Calu3 (cell line): ENCODE measurements around the gene UBXN6. TPM values are rescaled to one million over a fixed set of nuclear protein-coding genes. Genes with fewer than 3 reads are reported as not detected.

Experiments
- BruUV-seq: library from RNA; stranded (reverse); fragments of 400-500 nt; replicated peaks from 2 replicates; lab custom pipeline; 2021; lab: Mats Ljungman, UMichigan
- CTCF ChIA-PET: fragments of 300-600 bp; sonication (Branson Sonifier 250); formaldehyde crosslinking; loops from one replicate; lab custom pipeline; 2022; ENCODE audit warnings: antibody characterized with exemption; lab: Charles Lee
- DNase-seq: peaks from one replicate; pipeline ENCODE4 v3.0.0; 2022
- H3K27ac Mint-ChIP-seq: one replicate; pipeline ENCODE4 v1.8.0; 2022; ENCODE audit warnings: mixed read lengths; ENCODE audit not compliant: unreplicated experiment
- H3K27me3 Mint-ChIP-seq: one replicate; pipeline ENCODE4 v1.8.0; 2022; ENCODE audit warnings: mixed read lengths; ENCODE audit not compliant: unreplicated experiment
- H3K36me3 Mint-ChIP-seq: one replicate; pipeline ENCODE4 v1.8.0; 2022; ENCODE audit warnings: mild to moderate bottlenecking, moderate library complexity, mixed read lengths; ENCODE audit not compliant: insufficient read depth, unreplicated experiment
- H3K4me1 Mint-ChIP-seq: one replicate; pipeline ENCODE4 v1.8.0; 2022; ENCODE audit warnings: mild to moderate bottlenecking, low read depth, mixed read lengths; ENCODE audit not compliant: unreplicated experiment
- H3K4me3 Mint-ChIP-seq: one replicate; pipeline ENCODE4 v1.8.0; 2022; ENCODE audit warnings: mild to moderate bottlenecking, low read depth, moderate library complexity, mixed read lengths; ENCODE audit not compliant: unreplicated experiment
- H3K9me3 Mint-ChIP-seq: one replicate; pipeline ENCODE4 v1.8.0; 2022; ENCODE audit warnings: low read depth, mixed read lengths; ENCODE audit not compliant: unreplicated experiment
- intact Hi-C: fragments of 100-400 bp; cut with micrococcal nuclease; formaldehyde crosslinking; loops from one replicate; pipeline ENCODE4 v1.10.0; 2022; ENCODE audit not compliant: unreplicated experiment
- microRNA-seq: library from miRNA; unstranded; fragments of <30 nt; microRNA quantifications from one replicate; pipeline ENCODE4 v1.2.0, GENCODE V29; 2022
- total RNA-seq: library from RNA; stranded (reverse); gene quantifications from 2 replicates; pipeline ENCODE4 v1.2.3, GENCODE V29; 2022
- TF ChIP-seq, protein P1 (sequence below): fragments of 200-600 bp; IDR thresholded peaks from one replicate; pipeline ENCODE4 v1.8.0; 2022; ENCODE audit warnings: antibody characterized with exemption; ENCODE audit not compliant: unreplicated experiment

Gene UBXN6
- total RNA-seq, 1 experiment from 2014 or later: 38.9 TPM

DNA sequence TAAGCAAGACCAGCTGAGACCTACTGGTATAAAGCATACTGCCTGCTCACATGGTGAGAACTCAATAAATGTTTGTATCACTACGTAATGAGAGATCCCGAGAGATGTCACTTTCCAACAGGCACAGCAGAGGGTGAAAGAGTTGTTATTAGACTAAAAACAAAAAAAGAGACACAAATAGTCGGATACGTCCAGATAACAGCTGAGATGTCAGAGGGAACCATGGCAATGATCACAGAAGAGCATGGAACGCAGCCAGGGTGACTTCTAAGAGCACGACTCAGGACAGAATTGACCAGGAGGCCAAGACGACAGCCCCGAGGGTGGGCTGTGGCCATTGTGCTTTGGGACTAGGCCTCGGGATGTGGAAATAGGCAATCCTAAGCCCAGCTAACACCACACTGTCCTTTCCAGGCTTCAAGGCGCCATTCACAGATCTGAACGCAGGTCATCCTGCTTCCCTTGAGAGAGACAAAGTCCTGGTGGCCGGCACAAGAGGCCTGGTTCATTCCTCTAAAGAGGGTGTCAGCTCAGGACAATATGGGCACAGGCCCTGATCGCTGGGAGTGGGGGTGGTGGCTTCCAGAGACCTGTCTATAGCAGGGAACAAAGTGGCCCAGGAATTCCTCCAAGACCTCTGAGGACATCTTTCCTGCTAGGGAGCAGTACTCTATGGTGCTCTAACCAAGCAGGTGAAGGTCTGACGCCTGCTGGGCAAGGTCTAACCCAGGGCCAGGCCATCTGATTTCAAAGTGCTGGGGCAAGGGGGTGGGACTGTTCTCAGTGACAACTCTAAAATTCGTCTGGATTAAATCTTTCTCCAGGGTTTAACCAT lies 60.4 kb downstream of the UBXN6 start:
- no peaks in the 10 kb centered on the region for H3K27me3 Mint-ChIP-seq
- BruUV-seq: no TSS peak
- CTCF ChIA-PET: no interaction called here
- intact Hi-C loops: no loop called here
- H3K4me1 Mint-ChIP-seq: no peaks in the 10 kb centered on the region
- H3K4me3 Mint-ChIP-seq: no peak overlapping the region
- peaks cover 26% of the 10 kb centered on the region for H3K36me3 Mint-ChIP-seq
- no peak for DNase-seq
- no peaks in the 10 kb centered on the region for H3K9me3 Mint-ChIP-seq
- no peak overlapping the region for H3K27ac Mint-ChIP-seq
- TF ChIP-seq, protein P1, sequence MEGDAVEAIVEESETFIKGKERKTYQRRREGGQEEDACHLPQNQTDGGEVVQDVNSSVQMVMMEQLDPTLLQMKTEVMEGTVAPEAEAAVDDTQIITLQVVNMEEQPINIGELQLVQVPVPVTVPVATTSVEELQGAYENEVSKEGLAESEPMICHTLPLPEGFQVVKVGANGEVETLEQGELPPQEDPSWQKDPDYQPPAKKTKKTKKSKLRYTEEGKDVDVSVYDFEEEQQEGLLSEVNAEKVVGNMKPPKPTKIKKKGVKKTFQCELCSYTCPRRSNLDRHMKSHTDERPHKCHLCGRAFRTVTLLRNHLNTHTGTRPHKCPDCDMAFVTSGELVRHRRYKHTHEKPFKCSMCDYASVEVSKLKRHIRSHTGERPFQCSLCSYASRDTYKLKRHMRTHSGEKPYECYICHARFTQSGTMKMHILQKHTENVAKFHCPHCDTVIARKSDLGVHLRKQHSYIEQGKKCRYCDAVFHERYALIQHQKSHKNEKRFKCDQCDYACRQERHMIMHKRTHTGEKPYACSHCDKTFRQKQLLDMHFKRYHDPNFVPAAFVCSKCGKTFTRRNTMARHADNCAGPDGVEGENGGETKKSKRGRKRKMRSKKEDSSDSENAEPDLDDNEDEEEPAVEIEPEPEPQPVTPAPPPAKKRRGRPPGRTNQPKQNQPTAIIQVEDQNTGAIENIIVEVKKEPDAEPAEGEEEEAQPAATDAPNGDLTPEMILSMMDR: no peak

Small RNAs within 50 kb of the gene (microRNA-seq; reads per million reads assigned to microRNA genes)
- gene MIR4746: 12.0 reads per million, percentile 36 among the genes with 10 or more reads in this experiment

Other genes starting within 250 kb of the UBXN6 start
- 1.2 and 1.6 TPM in 2 replicates for gene EBI3, start 228.3 kb downstream of the UBXN6 start, total RNA-seq
- 7.8 and 10.4 TPM in 2 replicates for gene YJU2, start 210.7 kb downstream of the UBXN6 start, total RNA-seq
- not detected in 2 replicates for gene SHD, start 178.5 kb downstream of the UBXN6 start, total RNA-seq
- gene TMIGD2, start 155.4 kb downstream of the UBXN6 start, total RNA-seq: not detected in 2 replicates
- gene FSD1, start 153.2 kb downstream of the UBXN6 start, total RNA-seq: 1.2 and 1.9 TPM in 2 replicates
- 28.7 and 30.5 TPM in 2 replicates for gene STAP2, start 119.0 kb downstream of the UBXN6 start, total RNA-seq
- 15.3 and 21.1 TPM in 2 replicates for gene MPND, start 114.2 kb downstream of the UBXN6 start, total RNA-seq
- 40.7 and 42.0 TPM in 2 replicates for gene SH3GL1, start 57.2 kb downstream of the UBXN6 start, total RNA-seq
- gene CHAF1A, start 55.2 kb downstream of the UBXN6 start, total RNA-seq: 37.2 and 43.3 TPM in 2 replicates
- gene HDGFL2, start 14.5 kb upstream of the UBXN6 start, total RNA-seq: 31.9 and 40.6 TPM in 2 replicates
- 1.1 and 2.3 TPM in 2 replicates for gene PLIN4, start 60.7 kb upstream of the UBXN6 start, total RNA-seq
- 7.6 and 13.1 TPM in 2 replicates for gene PLIN5, start 77.4 kb upstream of the UBXN6 start, total RNA-seq
- gene LRG1, start 82.2 kb upstream of the UBXN6 start, total RNA-seq: 28.5 and 36.4 TPM in 2 replicates
- 0.21 and 0.34 TPM in 2 replicates for gene SEMA6B, start 101.9 kb upstream of the UBXN6 start, total RNA-seq
- gene TNFAIP8L1, start 181.7 kb upstream of the UBXN6 start, total RNA-seq: 4.3 and 5.3 TPM in 2 replicates
- 77.1 and 81.2 TPM in 2 replicates for gene MYDGF, start 212.5 kb upstream of the UBXN6 start, total RNA-seq